ENCODE results near the gene TXNDC5.

- TF ChIP-seq NFATC3 (IDR thresholded peaks at IDR 0.05) (no peak), FOXP1 (CRISPR knock-in tag; IDR thresholded peaks at IDR 0.05) (no peak), ZSCAN29 (IDR thresholded peaks at IDR 0.05) (no peak), ERF (CRISPR knock-in tag; IDR thresholded peaks at IDR 0.05) (no peak), EP400 (IDR thresholded peaks at IDR 0.05) (no peak)
Observed at GRCh38 chr6:7891078-7891872, 19.3 kb downstream of the TXNDC5 start.
